HEK293 (cell line): ENCODE data around the gene CIDEA.

Source experiments
- CTCF ChIA-PET: fragments of 350-600 bp; formaldehyde crosslinking; extraction: SDS; loops from one replicate; lab custom pipeline; 2021; ENCODE audit warnings: antibody characterized with exemption; lab: Yijun Ruan, JAX
- POLR2A ChIA-PET: fragments of 300-600 bp; formaldehyde crosslinking; extraction: SDS; loops from one replicate; lab custom pipeline; 2020; ENCODE audit warnings: antibody characterized with exemption, inconsistent platforms; lab: Yijun Ruan, JAX
- H3K27ac ChIP-seq: fragments of 200-500 bp; sonication (Bioruptor generic); 2 replicates; pipeline ENCODE4 v1.5.1; 2014; ENCODE audit warnings: low read depth, low read length, control low read depth, inconsistent platforms; ENCODE audit errors: extremely low read depth
- H3K36me3 ChIP-seq, 2 experiments: fragments of 200-500 bp in 1 of 2; sonication (Bioruptor generic) in 1 of 2; 1 replicate in 1 of 2; 2 replicates in 1 of 2; pipeline ENCODE4 v1.5.1; 2014 to 2017; ENCODE audit warnings: inconsistent platforms in 2 of 2, low read length in 2 of 2; ENCODE audit not compliant: control insufficient read depth in 2 of 2, insufficient read depth in 1 of 2
- H3K4me1 ChIP-seq: fragments of 200-500 bp; sonication (Bioruptor generic); 2 replicates; pipeline ENCODE4 v1.5.1; 2014; ENCODE audit warnings: mild to moderate bottlenecking, low read length, inconsistent platforms; ENCODE audit not compliant: control insufficient read depth, insufficient read depth
- H3K4me3 ChIP-seq: 2 replicates; pipeline ENCODE4 v1.5.1; 2011; ENCODE audit warnings: low read depth, mild to moderate bottlenecking, control low read depth, low read length, moderate library complexity
- H3K9me3 ChIP-seq: fragments of 200-500 bp; sonication (Bioruptor generic); 2 replicates; pipeline ENCODE4 v1.5.1; 2014; ENCODE audit warnings: low read depth, low read length, inconsistent platforms; ENCODE audit not compliant: control insufficient read depth, insufficient read depth
- ATF2 ChIP-seq: fragments of 450-650 bp; formaldehyde crosslinking; IDR thresholded peaks from 2 replicates; pipeline ENCODE4 v1.5.1; 2016; ENCODE audit warnings: missing biosample characterization, missing genetic modification characterization, low read depth
- CTCF ChIP-seq: fragments of 450-650 bp; formaldehyde crosslinking; IDR thresholded peaks from 2 replicates; pipeline ENCODE4 v1.5.1; 2016; ENCODE audit warnings: missing biosample characterization, missing genetic modification characterization
- FEZF1 ChIP-seq: fragments of 450-650 bp; formaldehyde crosslinking; IDR thresholded peaks from 2 replicates; pipeline ENCODE4 v1.5.1; 2016; ENCODE audit warnings: missing biosample characterization, missing genetic modification characterization
- GLI2 ChIP-seq: fragments of 450-650 bp; formaldehyde crosslinking; IDR thresholded peaks from 2 replicates; pipeline ENCODE4; 2017; ENCODE audit warnings: missing biosample characterization, missing genetic modification characterization, low read depth, borderline replicate concordance
- HIC1 ChIP-seq: fragments of 450-650 bp; formaldehyde crosslinking; IDR thresholded peaks from 2 replicates; pipeline ENCODE4 v1.5.1; 2016; ENCODE audit warnings: missing biosample characterization, missing genetic modification characterization
- HOXD13 ChIP-seq: sonication (generic); formaldehyde crosslinking; IDR thresholded peaks from 2 replicates; pipeline ENCODE4 v1.8.0; 2022; ENCODE audit warnings: missing genetic modification reagents, borderline replicate concordance
- PRDM6 ChIP-seq: fragments of 450-650 bp; formaldehyde crosslinking; IDR thresholded peaks from 2 replicates; pipeline ENCODE4 v1.5.1; 2017; ENCODE audit warnings: missing biosample characterization, missing genetic modification characterization
- RBAK ChIP-seq: fragments of 450-650 bp; formaldehyde crosslinking; IDR thresholded peaks from 2 replicates; pipeline ENCODE4 v1.5.1; 2016; ENCODE audit warnings: missing biosample characterization, missing genetic modification characterization
- REST ChIP-seq: fragments of 450-650 bp; formaldehyde crosslinking; IDR thresholded peaks from 2 replicates; pipeline ENCODE4 v1.5.1; 2016; ENCODE audit warnings: missing biosample characterization, missing genetic modification characterization
- SP3 ChIP-seq: fragments of 450-650 bp; formaldehyde crosslinking; IDR thresholded peaks from 2 replicates; pipeline ENCODE4 v1.5.1; 2016; ENCODE audit warnings: missing biosample characterization, missing genetic modification characterization
- TRIM28 ChIP-seq: IDR thresholded peaks from 2 replicates; pipeline ENCODE4 v1.6.1; 2011; ENCODE audit warnings: low read length, control low read depth, borderline replicate concordance
- ZBTB10 ChIP-seq: fragments of 450-650 bp; formaldehyde crosslinking; IDR thresholded peaks from 2 replicates; pipeline ENCODE4 v1.5.1; 2016; ENCODE audit warnings: missing biosample characterization, missing genetic modification characterization
- ZBTB17 ChIP-seq: fragments of 450-650 bp; formaldehyde crosslinking; IDR thresholded peaks from 2 replicates; pipeline ENCODE4 v1.5.1; 2016; ENCODE audit warnings: missing biosample characterization, missing genetic modification characterization
- ZFHX2 ChIP-seq: fragments of 450-650 bp; formaldehyde crosslinking; conservative IDR thresholded peaks from 2 replicates; pipeline ENCODE4 v1.5.1; 2016; ENCODE audit warnings: missing biosample characterization, missing genetic modification characterization
- ZNF114 ChIP-seq: fragments of 450-650 bp; formaldehyde crosslinking; IDR thresholded peaks from 2 replicates; pipeline ENCODE4 v1.5.0; 2017; ENCODE audit warnings: missing biosample characterization, missing genetic modification characterization
- ZNF140 ChIP-seq: fragments of 450-650 bp; formaldehyde crosslinking; IDR thresholded peaks from 2 replicates; pipeline ENCODE4 v1.5.1; 2016; ENCODE audit warnings: missing biosample characterization, missing genetic modification characterization
- ZNF157 ChIP-seq: fragments of 450-650 bp; formaldehyde crosslinking; IDR thresholded peaks from 2 replicates; pipeline ENCODE4 v1.5.1; 2016; ENCODE audit warnings: missing biosample characterization, missing genetic modification characterization
- ZNF169 ChIP-seq: fragments of 450-650 bp; formaldehyde crosslinking; IDR thresholded peaks from 2 replicates; pipeline ENCODE4 v1.5.1; 2016; ENCODE audit warnings: missing biosample characterization, missing genetic modification characterization
- ZNF623 ChIP-seq: fragments of 450-650 bp; formaldehyde crosslinking; IDR thresholded peaks from 2 replicates; pipeline ENCODE4 v1.5.1; 2016; ENCODE audit warnings: missing biosample characterization, missing genetic modification characterization
- ZNF707 ChIP-seq: fragments of 450-650 bp; formaldehyde crosslinking; IDR thresholded peaks from 2 replicates; pipeline ENCODE4 v1.5.1; 2016; ENCODE audit warnings: missing biosample characterization, missing genetic modification characterization
- ZNF837 ChIP-seq: fragments of 450-650 bp; formaldehyde crosslinking; IDR thresholded peaks from 2 replicates; pipeline ENCODE4 v1.5.1; 2016; ENCODE audit warnings: missing biosample characterization, missing genetic modification characterization

The CIDEA gene

GRCh38 chr18:12256951-12257350, 2.8 kb downstream of the CIDEA start (continued):
- TF ChIP-seq ZFHX2 (peak; percentile 61), ZBTB10 (tag by site-specific recombination) (no peak), ZNF707 (no peak), RBAK (tag by site-specific recombination) (no peak), CTCF (tag by site-specific recombination) (no peak), SP3 (tag by site-specific recombination) (no peak)

GRCh38 chr18:12257996-12258718, 4.0 kb downstream of the CIDEA start:
- POLR2A ChIA-PET = interaction anchor here (0.6 kb wide), 1 partner anchor 276 kb away, joined by 4 read pairs; no protein-coding TSS in a partner anchor
- CTCF ChIA-PET = interaction anchor here (1.1 to 1.8 kb wide), 2 partner anchors 14 to 19 kb away, joined by 5 to 6 read pairs; no protein-coding TSS in a partner anchor
- H3K36me3 ChIP-seq = no peaks in the 10 kb centered on the region
- no peak overlapping the region for H3K27ac ChIP-seq
- no peaks in the 10 kb centered on the region for H3K9me3 ChIP-seq
- H3K4me1 ChIP-seq = no peaks in the 10 kb centered on the region
- H3K4me3 ChIP-seq = no peak overlapping the region
- TF ChIP-seq ZNF837 (tag by site-specific recombination) = no peak
- TF ChIP-seq ATF2 (tag by site-specific recombination) = no peak
- TF ChIP-seq PRDM6 (tag by site-specific recombination) = no peak
- TF ChIP-seq ZNF707 = no peak
- no peak for TF ChIP-seq ZBTB17 (tag by site-specific recombination)
- TF ChIP-seq HIC1 = no peak
- no peak for TF ChIP-seq ZNF140 (tag by site-specific recombination)
- TF ChIP-seq ZNF114 (tag by site-specific recombination) = no peak
- no peak for TF ChIP-seq REST (tag by site-specific recombination)
- no peak for TF ChIP-seq ZNF169 (tag by site-specific recombination)
- TF ChIP-seq GLI2 (tag by site-specific recombination) = no peak
- TF ChIP-seq HOXD13 = no peak
- TF ChIP-seq ZNF157 = no peak
- TF ChIP-seq FEZF1 = no peak
- no peak for TF ChIP-seq TRIM28
- TF ChIP-seq ZNF623 (tag by site-specific recombination) = no peak
